HG02981 (cell line): ENCODE results near the gene KITLG.
"Not testable (repeated sequence)": the region's sequence is repeated elsewhere in the genome, so short reads cannot be mapped to it uniquely, and the experiment has no call there.

Experiments
- ATAC-seq: cut with Tn5 transposase; IDR thresholded peaks from one replicate; pipeline ENCODE4 v1.9.1; 2021; ENCODE audit warnings: mild to moderate bottlenecking, moderate library complexity; ENCODE audit not compliant: unreplicated experiment

Gene KITLG

GRCh38 chr12:88580051-88580871 lies at the start of gene KITLG:
Gene KITLG, minus strand, starts transcription at chr12:88580471. Its CDS starts 193 bp downstream, at chr12:88580278.
- peak; percentile 75 for ATAC-seq

- ATAC-seq, result no peak
Measured at GRCh38 chr12:88628856-88629509, 48.7 kb upstream of the KITLG start.

- ATAC-seq, result not testable (repeated sequence)
Measured at GRCh38 chr12:88628035-88628434, 47.8 kb upstream of the KITLG start.

- ATAC-seq, result no peak
Measured at GRCh38 chr12:88627501-88627900, 47.2 kb upstream of the KITLG start.

- no peak for ATAC-seq
Measured at GRCh38 chr12:88625356-88625755, 45.1 kb upstream of the KITLG start.

- ATAC-seq, result no peak
Measured at GRCh38 chr12:88624911-88625310, 44.6 kb upstream of the KITLG start.

GRCh38 chr12:88623777-88624548 lies 43.7 kb upstream of the KITLG start:
- ATAC-seq, result peak; percentile 60

GRCh38 chr12:88617352-88617751 lies 37.1 kb upstream of the KITLG start:
- no peak for ATAC-seq

GRCh38 chr12:88615490-88615889 lies 35.2 kb upstream of the KITLG start:
- no peak for ATAC-seq

GRCh38 chr12:88604646-88605045 lies 24.4 kb upstream of the KITLG start:
- ATAC-seq, result no peak

GRCh38 chr12:88600272-88600671 lies 20.0 kb upstream of the KITLG start:
- ATAC-seq, result no peak

GRCh38 chr12:88597365-88597764 lies 17.1 kb upstream of the KITLG start:
- no peak for ATAC-seq

GRCh38 chr12:88595697-88596096 lies 15.4 kb upstream of the KITLG start:
- no peak for ATAC-seq

GRCh38 chr12:88594780-88595179 lies 14.5 kb upstream of the KITLG start:
- ATAC-seq, result no peak

- no peak for ATAC-seq
Measured at GRCh38 chr12:88591343-88591742, 11.1 kb upstream of the KITLG start.

GRCh38 chr12:88590851-88591250 lies 10.6 kb upstream of the KITLG start:
- ATAC-seq, result no peak

- no peak for ATAC-seq
Measured at GRCh38 chr12:88585077-88585476, 4.8 kb upstream of the KITLG start.

- no peak for ATAC-seq
Measured at GRCh38 chr12:88579601-88580050, 645 bp downstream of the KITLG start.

GRCh38 chr12:88579161-88579517 lies 1.1 kb downstream of the KITLG start:
- no peak for ATAC-seq

GRCh38 chr12:88578276-88579160 lies 1.8 kb downstream of the KITLG start:
- ATAC-seq, result no peak

- no peak for ATAC-seq
Measured at GRCh38 chr12:88577537-88577936, 2.7 kb downstream of the KITLG start.
